Retinal pigment epithelial cell (primary cell): Measurements from ENCODE around the gene ITGA1.

Experiments used
- DNase-seq: peaks from one replicate; pipeline ENCODE4 v3.0.0-alpha.2; 2010; ENCODE audit warnings: low read depth
- H3K4me3 ChIP-seq: 2 replicates; pipeline ENCODE4 v1.5.1; 2011; ENCODE audit warnings: mild to moderate bottlenecking, low read length, control low read depth, moderate library complexity
- CTCF ChIP-seq: conservative IDR thresholded peaks from 2 replicates; pipeline ENCODE4 v1.5.1; 2011; ENCODE audit warnings: low read depth, low read length, control low read depth, inconsistent platforms

ITGA1 gene

GRCh38 chr5:52896534-52897237 lies 109.0 kb downstream of the ITGA1 start:
- DNase-seq: no peak

GRCh38 chr5:52897238-52897614 lies 109.5 kb downstream of the ITGA1 start:
- no peak for DNase-seq
- no peak for TF ChIP-seq CTCF
- H3K4me3 ChIP-seq: no peak overlapping the region

More at GRCh38 chr5:52896534-52897237, 109.0 kb downstream of the ITGA1 start:
- TF ChIP-seq CTCF: no peak
- no peak overlapping the region for H3K4me3 ChIP-seq

- no peak for TF ChIP-seq CTCF
- H3K4me3 ChIP-seq: no peak overlapping the region
- DNase-seq: no peak
These were observed 111.4 kb downstream of the ITGA1 start for GRCh38 chr5:52898961-52899680.

GRCh38 chr5:52903142-52903541 lies 115.4 kb downstream of the ITGA1 start:
- no peak for TF ChIP-seq CTCF
- H3K4me3 ChIP-seq: no peak overlapping the region
- no peak for DNase-seq

GRCh38 chr5:52906343-52906742 lies 118.6 kb downstream of the ITGA1 start:
- DNase-seq: no peak
- no peak for TF ChIP-seq CTCF

GRCh38 chr5:52906845-52907244 lies 119.1 kb downstream of the ITGA1 start:
- TF ChIP-seq CTCF: no peak
- DNase-seq: no peak

More at GRCh38 chr5:52906343-52906742, 118.6 kb downstream of the ITGA1 start:
- H3K4me3 ChIP-seq: no peak overlapping the region

GRCh38 chr5:52909192-52909591 lies 121.5 kb downstream of the ITGA1 start:
- TF ChIP-seq CTCF: no peak

More at GRCh38 chr5:52906845-52907244, 119.1 kb downstream of the ITGA1 start:
- H3K4me3 ChIP-seq: no peak overlapping the region

More at GRCh38 chr5:52909192-52909591, 121.5 kb downstream of the ITGA1 start:
- H3K4me3 ChIP-seq: no peak overlapping the region
- no peak for DNase-seq
